ENCODE measurements around the gene SFXN5.

Gene SFXN5

DNA sequence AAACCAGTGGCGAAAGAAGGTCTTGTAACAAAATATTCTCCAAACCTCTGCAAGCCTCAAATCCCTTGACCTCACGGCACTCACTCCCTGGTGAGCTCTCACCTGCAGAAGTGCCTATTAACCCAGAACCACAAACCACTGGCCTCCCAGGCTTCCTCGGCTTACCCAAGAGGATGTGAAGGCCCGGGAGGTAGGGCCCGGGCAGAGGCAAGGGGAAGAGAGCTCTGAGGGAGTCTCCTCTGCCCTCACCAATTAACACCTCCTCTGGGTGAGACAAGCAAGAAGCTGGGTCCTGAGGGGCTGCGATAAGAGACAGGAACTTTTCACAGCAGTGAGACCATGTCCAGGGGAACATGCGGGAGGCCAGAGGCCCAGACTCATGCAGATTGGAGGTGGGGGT lies 100.5 kb downstream of the SFXN5 start:
- Histone ChIP-seq H3K4me3 (replicated peaks; ENCODE audit: low read depth, low read length) (no peak overlapping the region), H3K27me3 (replicated peaks; ENCODE audit: control insufficient read depth, insufficient read depth, low read length) (no peaks in the 10 kb centered on the region), H3K36me3 (ENCODE audit: control insufficient read depth, insufficient read depth, low read length) (no peaks in the 10 kb centered on the region; the same call in none of the 2 replicates)
- no peak for DNase-seq (ENCODE audit: extremely low read depth, insufficient read length)
- TF ChIP-seq, protein P1, sequence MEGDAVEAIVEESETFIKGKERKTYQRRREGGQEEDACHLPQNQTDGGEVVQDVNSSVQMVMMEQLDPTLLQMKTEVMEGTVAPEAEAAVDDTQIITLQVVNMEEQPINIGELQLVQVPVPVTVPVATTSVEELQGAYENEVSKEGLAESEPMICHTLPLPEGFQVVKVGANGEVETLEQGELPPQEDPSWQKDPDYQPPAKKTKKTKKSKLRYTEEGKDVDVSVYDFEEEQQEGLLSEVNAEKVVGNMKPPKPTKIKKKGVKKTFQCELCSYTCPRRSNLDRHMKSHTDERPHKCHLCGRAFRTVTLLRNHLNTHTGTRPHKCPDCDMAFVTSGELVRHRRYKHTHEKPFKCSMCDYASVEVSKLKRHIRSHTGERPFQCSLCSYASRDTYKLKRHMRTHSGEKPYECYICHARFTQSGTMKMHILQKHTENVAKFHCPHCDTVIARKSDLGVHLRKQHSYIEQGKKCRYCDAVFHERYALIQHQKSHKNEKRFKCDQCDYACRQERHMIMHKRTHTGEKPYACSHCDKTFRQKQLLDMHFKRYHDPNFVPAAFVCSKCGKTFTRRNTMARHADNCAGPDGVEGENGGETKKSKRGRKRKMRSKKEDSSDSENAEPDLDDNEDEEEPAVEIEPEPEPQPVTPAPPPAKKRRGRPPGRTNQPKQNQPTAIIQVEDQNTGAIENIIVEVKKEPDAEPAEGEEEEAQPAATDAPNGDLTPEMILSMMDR (IDR thresholded peaks at IDR 0.05; ENCODE audit: insufficient read depth, low read length, poor library complexity, severe bottlenecking) = no peak

DNA sequence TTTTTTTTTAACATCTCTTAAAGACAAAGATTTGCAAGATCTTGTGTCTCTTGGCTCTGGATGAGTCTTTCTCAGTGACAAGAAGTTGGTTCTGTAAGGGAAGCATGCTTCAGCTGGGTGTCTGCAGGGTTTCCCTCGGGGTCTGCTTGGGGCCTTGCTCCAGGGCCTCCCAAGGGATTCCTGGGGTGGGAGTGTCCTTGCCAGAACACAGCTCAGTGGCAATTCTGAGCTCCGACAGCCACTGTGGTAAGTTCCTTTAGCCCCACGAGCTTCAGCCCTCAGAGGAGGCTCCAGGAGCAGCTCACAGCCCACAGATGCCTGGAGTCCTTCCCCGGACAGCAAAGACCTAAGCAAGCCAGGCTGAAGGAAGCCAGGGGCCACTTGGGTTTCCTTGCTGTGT lies 101.8 kb downstream of the SFXN5 start:
- Histone ChIP-seq H3K36me3 (ENCODE audit: control insufficient read depth, insufficient read depth, low read length) (no peaks in the 10 kb centered on the region; the same call in none of the 2 replicates), H3K27me3 (replicated peaks; ENCODE audit: control insufficient read depth, insufficient read depth, low read length) (no peaks in the 10 kb centered on the region), H3K4me3 (replicated peaks; ENCODE audit: low read depth, low read length) (no peak overlapping the region)
- TF ChIP-seq, protein P1 (IDR thresholded peaks at IDR 0.05; ENCODE audit: insufficient read depth, low read length, poor library complexity, severe bottlenecking) = no peak
- no peak for DNase-seq (ENCODE audit: extremely low read depth, insufficient read length)

DNA sequence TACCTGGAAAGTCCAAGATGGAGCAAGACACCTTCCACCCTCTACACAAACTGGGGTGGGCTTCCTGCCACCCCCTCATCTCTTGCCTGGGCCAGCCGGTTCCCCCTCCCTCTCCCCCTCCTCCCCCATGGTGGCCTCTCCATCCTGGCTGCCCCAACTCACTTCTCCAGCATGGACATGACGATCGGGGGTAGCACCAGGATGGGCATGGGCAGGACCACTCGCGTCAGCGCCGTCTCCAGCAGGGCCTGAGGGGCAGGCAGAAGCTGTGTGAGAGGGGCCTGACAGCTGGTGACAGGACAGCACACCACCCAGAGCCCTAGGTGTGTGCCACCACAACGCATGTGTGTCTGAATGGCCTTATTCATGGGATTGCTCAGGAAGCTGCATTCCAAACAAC lies 103.2 kb downstream of the SFXN5 start:
- no peak for DNase-seq (ENCODE audit: extremely low read depth, insufficient read length)
- Histone ChIP-seq H3K4me3 (replicated peaks; ENCODE audit: low read depth, low read length) (no peak overlapping the region), H3K27me3 (replicated peaks; ENCODE audit: control insufficient read depth, insufficient read depth, low read length) (no peaks in the 10 kb centered on the region), H3K36me3 (ENCODE audit: control insufficient read depth, insufficient read depth, low read length) (no peaks in the 10 kb centered on the region; the same call in 1 of the 2 replicates)
- TF ChIP-seq, protein P1 (IDR thresholded peaks at IDR 0.05; ENCODE audit: insufficient read depth, low read length, poor library complexity, severe bottlenecking) = no peak

DNA sequence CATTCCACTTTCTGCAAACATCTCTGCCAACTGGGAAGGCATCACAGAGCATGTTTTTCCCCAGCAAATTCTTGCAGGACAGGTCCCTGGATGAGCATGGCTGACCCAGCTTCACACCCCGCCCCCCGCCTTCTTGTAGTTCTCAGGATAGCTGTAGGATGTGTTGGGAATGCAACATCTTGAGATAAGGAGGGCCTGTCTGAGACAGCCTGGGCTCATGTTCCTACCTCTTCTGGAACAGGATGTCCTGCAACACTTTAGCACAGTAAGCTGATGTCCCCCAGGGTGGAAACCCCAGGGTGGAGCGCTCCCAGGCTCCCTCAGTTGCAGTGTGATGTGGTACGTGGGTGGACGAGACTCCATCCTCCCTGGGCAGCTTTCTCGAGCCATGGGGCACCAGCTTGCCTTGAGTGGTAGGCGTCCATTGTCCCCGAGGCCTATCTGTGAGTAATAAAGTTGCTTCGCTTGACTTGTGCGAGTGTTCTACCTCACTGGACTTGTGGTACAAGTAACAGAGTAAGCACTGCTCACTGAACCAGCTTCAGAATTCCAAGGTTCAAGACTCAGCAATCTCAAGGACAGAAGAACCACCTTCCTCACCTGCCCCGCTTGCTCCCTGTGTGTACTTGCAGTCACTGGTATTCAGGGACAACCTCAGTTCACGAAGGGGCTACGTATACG lies 105.6 kb downstream of the SFXN5 start:
- Histone ChIP-seq H3K27me3 (replicated peaks; ENCODE audit: control insufficient read depth, insufficient read depth, low read length) (no peaks in the 10 kb centered on the region), H3K4me3 (replicated peaks; ENCODE audit: low read depth, low read length) (no peak overlapping the region), H3K36me3 (ENCODE audit: control insufficient read depth, insufficient read depth, low read length) (no peaks in the 10 kb centered on the region; the same call in 1 of the 2 replicates)
- TF ChIP-seq, protein P1 (IDR thresholded peaks at IDR 0.05; ENCODE audit: insufficient read depth, low read length, poor library complexity, severe bottlenecking) = no peak
- no peak for DNase-seq (ENCODE audit: extremely low read depth, insufficient read length)

DNA sequence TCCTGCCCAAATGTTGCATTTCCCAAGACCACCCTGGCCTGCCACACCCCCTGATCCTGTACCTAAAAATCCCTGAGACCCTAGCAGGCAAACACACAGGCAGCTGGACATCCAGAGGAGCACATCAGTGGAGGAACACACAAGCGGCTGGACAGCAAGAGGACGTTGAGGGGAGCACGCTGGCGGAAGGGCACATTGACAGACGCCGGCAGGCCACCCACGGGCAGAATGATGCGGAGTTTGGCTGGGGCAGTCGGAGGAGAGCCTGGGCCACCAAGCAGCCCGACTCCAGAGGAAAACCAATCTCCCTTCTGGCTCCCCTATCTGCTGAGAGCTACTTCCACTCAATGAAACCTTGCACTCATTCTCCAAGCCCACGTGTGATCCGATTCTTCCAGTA lies 106.5 kb downstream of the SFXN5 start:
- H3K4me3 ChIP-seq (replicated peaks; ENCODE audit: low read depth, low read length) = no peak overlapping the region
- no peaks in the 10 kb centered on the region for H3K27me3 ChIP-seq (replicated peaks; ENCODE audit: control insufficient read depth, insufficient read depth, low read length)
- no peaks in the 10 kb centered on the region; the same call in 1 of the 2 replicates for H3K36me3 ChIP-seq (ENCODE audit: control insufficient read depth, insufficient read depth, low read length)
- TF ChIP-seq, protein P1 (IDR thresholded peaks at IDR 0.05; ENCODE audit: insufficient read depth, low read length, poor library complexity, severe bottlenecking) = no peak
- DNase-seq (ENCODE audit: extremely low read depth, insufficient read length) = no peak

Measured in GM06990 (cell line).